ENCODE results near the gene CD82.

DNA sequence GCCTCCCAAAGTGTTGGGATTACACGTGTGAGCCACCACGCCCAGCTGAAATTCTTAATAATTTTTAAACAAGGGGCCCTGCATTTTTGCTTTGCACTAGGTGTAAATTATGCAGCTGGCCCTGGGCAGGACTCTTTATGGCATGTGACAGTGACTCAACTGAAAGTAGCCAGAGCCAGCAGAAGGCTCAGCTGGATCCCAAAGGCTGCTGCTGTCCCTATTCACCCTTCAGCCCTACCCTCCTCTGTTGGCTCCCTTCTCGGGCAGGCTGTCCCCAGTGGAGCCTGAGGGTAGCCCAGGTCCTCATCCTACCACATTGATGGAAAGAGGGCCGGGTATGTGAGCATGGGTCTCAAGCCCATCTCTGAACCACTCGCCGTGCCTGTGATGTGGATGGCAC, 45.6 kb downstream of the CD82 start:
- TF ChIP-seq, protein P1, sequence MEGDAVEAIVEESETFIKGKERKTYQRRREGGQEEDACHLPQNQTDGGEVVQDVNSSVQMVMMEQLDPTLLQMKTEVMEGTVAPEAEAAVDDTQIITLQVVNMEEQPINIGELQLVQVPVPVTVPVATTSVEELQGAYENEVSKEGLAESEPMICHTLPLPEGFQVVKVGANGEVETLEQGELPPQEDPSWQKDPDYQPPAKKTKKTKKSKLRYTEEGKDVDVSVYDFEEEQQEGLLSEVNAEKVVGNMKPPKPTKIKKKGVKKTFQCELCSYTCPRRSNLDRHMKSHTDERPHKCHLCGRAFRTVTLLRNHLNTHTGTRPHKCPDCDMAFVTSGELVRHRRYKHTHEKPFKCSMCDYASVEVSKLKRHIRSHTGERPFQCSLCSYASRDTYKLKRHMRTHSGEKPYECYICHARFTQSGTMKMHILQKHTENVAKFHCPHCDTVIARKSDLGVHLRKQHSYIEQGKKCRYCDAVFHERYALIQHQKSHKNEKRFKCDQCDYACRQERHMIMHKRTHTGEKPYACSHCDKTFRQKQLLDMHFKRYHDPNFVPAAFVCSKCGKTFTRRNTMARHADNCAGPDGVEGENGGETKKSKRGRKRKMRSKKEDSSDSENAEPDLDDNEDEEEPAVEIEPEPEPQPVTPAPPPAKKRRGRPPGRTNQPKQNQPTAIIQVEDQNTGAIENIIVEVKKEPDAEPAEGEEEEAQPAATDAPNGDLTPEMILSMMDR (IDR thresholded peaks at IDR 0.05), result no peak
- no peak for TF ChIP-seq POLR2A (IDR thresholded peaks at IDR 0.05)
